NT2/D1 (cell line): ENCODE measurements around the gene STK11.

Experiments
- SUZ12 ChIP-seq: IDR thresholded peaks from 2 replicates; pipeline ENCODE4 v1.6.1; 2011; ENCODE audit not compliant: insufficient read length, insufficient read depth; ENCODE audit errors: extremely low read depth
- YY1 ChIP-seq: IDR thresholded peaks from 2 replicates; pipeline ENCODE4 v1.6.1; 2011; ENCODE audit not compliant: insufficient read length, insufficient read depth
- ZNF274 ChIP-seq: IDR thresholded peaks from 2 replicates; pipeline ENCODE4 v1.6.1; 2011; ENCODE audit warnings: mild to moderate bottlenecking, low read depth, low read length

DNA sequence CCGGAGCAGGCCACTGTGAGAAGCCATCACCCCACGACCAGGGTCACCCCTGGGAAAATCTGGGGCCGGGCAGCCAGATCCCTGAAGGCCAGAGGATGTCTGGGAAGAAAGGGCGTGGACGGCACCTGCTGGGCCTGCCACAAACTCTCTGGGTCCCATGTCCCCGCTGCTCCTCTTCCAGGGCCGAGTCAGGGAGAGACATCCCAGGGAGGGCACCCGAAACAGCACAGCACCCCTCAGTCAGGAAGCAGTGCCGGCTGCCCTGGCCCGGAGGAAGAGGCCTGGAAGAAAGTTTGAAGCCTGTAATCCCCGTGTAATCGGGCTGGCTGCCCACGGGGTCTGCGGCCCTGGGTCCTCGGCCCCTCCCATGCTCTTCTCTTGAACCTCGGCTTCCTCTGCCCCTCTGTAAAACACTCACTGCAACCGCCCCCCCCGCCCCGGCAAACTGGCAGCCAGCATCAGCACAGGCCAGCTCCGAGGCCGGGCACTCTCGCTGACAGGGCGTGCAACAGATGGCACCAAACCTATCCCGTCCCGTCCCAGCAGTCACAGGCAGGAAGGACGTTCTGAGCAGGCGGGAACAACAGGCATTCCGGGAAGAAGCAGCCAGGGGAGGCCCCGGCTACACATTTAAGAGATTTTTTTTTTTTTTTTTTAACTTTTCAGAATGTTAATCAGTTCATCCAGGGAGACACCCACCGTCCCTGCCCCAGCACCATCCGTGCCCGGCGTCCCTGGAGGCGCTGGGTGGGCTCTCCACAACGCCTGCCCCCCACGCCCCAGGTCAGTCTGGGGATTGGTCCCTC, 33.0 kb upstream of the STK11 start:
- no peak for TF ChIP-seq ZNF274
- no peak for TF ChIP-seq YY1
- no peak for TF ChIP-seq SUZ12
